Adipose tissue (tissue), 3 donors: Measurements from ENCODE around the gene PLCH1. TPM values are rescaled to one million over a fixed set of nuclear protein-coding genes. Genes with fewer than 3 reads are reported as not detected.

Experiments used
- H3K27ac ChIP-seq: one replicate; pipeline ENCODE4 v1.5.1; 2013; ENCODE audit warnings: low read depth, low read length
- WGBS, 3 donors: extraction: QIAGEN DNeasy Blood & Tissue Kit; methylation state at CpG; one replicate each; pipeline ENCODE4 v1.1.7; 2013; 5-methylcytosine and 5-hydroxymethylcytosine counted together
- polyA plus RNA-seq, 3 donors: library from polyadenylated mRNA; stranded (reverse); fragments of 200-250 nt; gene quantifications; one replicate each; pipeline ENCODE4 v1.2.3, GENCODE V29; 2013
- donor health status: healthy with polysubstance abuse.
- donor health status: Bipolar disorder and iron deficiency.
- donor health status: healthy.

PLCH1 gene
- polyA plus RNA-seq, 3 donors: 0.13 to 1.1 TPM; not detected in 1

DNA sequence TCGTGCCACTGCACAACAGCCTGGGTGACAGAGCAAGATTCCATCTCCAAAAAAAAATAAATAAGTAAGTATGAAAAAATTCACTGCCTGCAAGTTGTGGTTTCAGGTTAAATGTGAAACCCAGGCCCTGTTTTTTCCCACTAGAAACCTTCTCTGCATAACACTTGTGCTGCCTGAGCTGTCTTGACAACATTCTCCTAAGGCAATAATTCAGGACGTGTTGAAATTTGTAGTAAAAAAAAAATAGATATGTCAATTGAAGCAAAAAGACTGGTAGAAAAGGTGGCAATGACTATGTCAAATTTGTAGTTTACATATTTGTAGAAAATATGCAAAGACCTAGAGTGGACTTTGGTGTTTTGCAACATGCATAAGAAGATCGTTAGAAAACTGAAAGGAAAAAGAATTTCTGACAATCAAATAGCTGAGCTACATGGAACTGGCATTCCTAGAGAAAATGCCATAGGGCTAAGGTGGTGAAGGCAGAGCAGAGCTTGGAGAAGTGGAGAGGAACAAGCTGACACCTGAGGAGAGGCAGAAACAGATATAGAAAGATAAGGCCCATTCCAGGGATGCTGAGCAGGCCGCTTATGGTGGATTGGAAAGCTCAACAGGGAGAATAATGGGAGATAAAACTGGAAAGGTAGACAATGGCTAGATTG, 150.2 kb downstream of the PLCH1 start:
- WGBS, 3 donors: 77 to 81% (median 81%) methylated on average over 4 of the region's 4 CpGs
- no peak overlapping the region for H3K27ac ChIP-seq

DNA sequence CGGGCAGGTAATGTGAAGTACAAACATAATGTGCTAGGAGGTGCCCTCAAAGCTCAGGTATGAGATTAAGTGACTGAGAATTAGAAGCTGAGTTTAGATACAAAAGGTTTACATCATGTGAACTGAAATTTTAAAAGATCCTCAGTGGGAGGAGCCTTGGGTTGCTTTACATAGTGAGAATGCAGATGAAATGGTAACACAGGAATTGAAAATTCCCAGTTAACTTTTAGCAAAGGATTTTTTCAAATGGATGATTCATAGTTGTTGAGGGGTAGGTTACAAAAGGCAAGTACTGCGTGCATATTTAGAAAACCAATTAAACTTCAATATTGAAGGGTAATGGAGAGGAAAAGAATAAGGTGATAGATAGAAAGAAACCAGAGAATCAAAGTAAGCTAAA, 157.3 kb downstream of the PLCH1 start:
- 87 to 98% (median 87%) methylated on average over 2 of the region's 2 CpGs for WGBS, 3 donors
- H3K27ac ChIP-seq: no peak overlapping the region

GRCh38 chr3:155585384-155585783, 159.5 kb downstream of the PLCH1 start:
- no peak overlapping the region for H3K27ac ChIP-seq

DNA sequence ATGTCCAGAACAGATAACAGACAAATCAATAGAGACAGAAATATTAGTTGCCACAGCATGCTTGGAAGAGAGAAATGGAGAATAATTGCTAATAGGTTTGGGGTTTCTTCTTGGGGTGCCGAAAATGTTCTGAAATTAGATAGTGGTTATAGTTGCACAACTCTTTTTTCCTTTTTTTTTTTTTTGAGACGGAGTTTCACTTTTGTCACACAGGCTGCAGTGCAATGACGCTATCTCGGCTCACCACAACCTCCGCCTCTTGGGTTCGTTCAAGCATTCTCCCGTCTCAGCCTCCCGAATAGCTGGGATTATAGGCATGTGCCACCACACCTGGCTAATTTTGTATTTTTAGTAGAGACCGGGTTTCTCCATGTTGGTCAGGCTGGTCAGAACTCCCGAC, 163.3 kb downstream of the PLCH1 start:
- no peak overlapping the region for H3K27ac ChIP-seq
- WGBS, 3 donors: 52 to 85% (median 68%) methylated on average over 10 of the region's 10 CpGs

More at GRCh38 chr3:155585384-155585783, 159.5 kb downstream of the PLCH1 start:
- 93 to 99% (median 97%) methylated on average over 2 of the region's 2 CpGs for WGBS, 3 donors

DNA sequence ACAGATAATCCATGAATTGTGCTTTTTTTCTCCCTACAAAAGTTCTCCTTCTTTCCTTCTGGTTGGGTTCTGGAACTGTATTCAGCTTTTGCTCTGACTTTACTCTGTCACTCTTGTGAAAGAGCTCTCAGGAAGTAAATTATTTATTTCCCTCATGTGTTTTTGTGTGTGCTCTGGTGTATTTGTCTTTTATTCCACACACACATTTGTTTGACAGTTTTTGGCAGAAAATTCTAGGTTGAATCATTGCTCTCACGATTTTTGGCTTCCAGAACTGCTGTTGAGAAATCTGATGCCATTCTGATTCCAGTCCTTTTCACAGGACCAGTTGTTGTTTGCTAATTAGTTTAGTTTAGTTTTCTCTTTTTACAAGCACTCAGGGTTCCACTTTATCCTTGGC, 172.8 kb downstream of the PLCH1 start:
- 11 to 21% (median 13%) methylated on average over 1 of the region's 1 CpG for WGBS, 3 donors
- H3K27ac ChIP-seq: no peak overlapping the region

DNA sequence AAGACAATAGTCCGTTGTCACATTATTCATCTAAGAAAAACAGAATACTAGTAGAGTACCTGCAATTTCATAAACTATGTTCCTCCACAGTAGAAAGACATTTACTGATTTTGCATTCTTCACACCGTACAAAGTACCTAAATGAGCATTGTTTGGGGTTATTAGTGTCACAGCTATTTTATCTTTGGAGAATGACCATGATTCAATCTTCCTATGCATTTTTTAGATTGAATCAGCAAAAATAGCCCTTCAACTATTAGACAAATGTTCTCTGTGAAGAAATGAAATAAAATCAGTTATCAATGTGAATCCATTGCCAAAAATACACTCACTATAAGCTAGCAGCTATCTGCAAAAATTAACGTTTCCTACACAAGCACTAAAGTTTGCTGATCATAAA, 176.6 kb downstream of the PLCH1 start:
- 85 to 90% (median 89%) methylated on average over 3 of the region's 3 CpGs for WGBS, 3 donors
- H3K27ac ChIP-seq: no peak overlapping the region

DNA sequence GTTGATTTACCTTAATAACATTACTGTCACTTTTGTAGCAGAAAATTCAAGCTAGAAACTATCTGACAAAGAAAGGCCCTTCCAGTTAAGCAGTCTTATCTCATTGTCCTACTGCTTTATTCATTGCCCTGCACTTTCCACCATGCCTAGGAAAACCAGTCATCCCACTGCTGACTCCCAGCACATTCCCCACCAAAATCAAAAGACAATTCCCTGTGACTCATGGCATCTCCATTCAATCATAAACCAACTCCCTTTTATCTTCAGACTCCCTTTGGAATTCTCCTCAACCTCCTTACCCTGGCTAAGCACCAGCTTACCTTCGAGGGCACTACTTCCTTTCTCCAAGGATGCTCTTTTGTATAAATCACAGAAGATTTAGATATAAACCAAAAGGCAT, 184.3 kb downstream of the PLCH1 start:
- no peak overlapping the region for H3K27ac ChIP-seq
- WGBS, 3 donors: 67 to 73% (median 72%) methylated on average over 1 of the region's 1 CpG

GRCh38 chr3:155560135-155560534, 184.7 kb downstream of the PLCH1 start:
- WGBS, 3 donors: 71 to 86% (median 81%) methylated on average over 1 of the region's 1 CpG
- H3K27ac ChIP-seq: no peak overlapping the region

DNA sequence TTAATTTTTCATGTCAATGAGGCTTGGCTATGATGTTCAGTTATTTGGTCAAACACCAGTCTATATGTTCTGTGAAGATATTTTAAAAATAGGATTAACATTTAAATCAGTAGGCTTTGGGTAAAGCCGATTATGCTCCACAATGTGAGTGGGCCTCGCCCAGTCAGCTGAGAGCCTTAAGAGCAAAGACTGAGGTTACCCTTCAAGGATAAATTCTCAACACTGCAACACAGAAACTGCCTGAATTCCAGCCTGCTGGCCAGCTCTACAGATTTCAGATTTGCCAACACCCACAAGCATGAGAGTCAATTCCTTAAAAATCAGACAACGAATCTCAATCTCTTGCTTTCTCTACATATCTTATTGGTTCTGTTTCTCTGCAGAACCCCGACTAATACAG, 188.3 kb downstream of the PLCH1 start:
- no peak overlapping the region for H3K27ac ChIP-seq
- 79 to 83% (median 81%) methylated on average over 4 of the region's 4 CpGs for WGBS, 3 donors

GRCh38 chr3:155555479-155556060, 189.3 kb downstream of the PLCH1 start:
- H3K27ac ChIP-seq: no peak overlapping the region
- 43 to 68% (median 62%) methylated on average over 2 of the region's 2 CpGs for WGBS, 3 donors

GRCh38 chr3:155554777-155555451, 190.0 kb downstream of the PLCH1 start:
- WGBS, 3 donors: 13 to 42% (median 36%) methylated on average over 4 of the region's 4 CpGs

GRCh38 chr3:155553780-155554179, 191.1 kb downstream of the PLCH1 start:
- 43 to 72% (median 52%) methylated on average over 4 of the region's 4 CpGs for WGBS, 3 donors
- H3K27ac ChIP-seq: no peak overlapping the region

More at GRCh38 chr3:155554777-155555451, 190.0 kb downstream of the PLCH1 start:
- H3K27ac ChIP-seq: no peak overlapping the region

GRCh38 chr3:155553326-155553725, 191.5 kb downstream of the PLCH1 start:
- WGBS, 3 donors: 76 to 78% (median 78%) methylated on average over 4 of the region's 4 CpGs
- H3K27ac ChIP-seq: no peak overlapping the region

DNA sequence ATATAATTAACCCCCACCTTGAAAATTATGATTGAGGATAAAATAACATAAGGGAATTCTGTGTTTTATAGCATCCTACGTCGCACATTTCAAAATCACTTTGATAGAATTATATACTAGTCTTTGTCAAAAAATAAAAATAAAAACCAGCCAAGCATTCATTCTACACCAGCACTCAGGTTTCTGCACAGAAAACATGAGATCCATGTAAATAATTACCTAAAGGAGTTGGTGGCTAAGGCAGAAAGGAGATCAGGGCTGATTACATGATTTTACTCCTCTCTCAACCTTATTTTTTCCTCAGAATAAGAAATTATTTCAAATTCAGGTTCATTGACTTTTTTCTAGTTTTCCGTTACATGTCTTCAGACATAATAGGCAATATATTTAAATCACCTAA, 194.5 kb downstream of the PLCH1 start:
- 95 to 99% (median 99%) methylated on average over 3 of the region's 3 CpGs for WGBS, 3 donors
- no peak overlapping the region for H3K27ac ChIP-seq

DNA sequence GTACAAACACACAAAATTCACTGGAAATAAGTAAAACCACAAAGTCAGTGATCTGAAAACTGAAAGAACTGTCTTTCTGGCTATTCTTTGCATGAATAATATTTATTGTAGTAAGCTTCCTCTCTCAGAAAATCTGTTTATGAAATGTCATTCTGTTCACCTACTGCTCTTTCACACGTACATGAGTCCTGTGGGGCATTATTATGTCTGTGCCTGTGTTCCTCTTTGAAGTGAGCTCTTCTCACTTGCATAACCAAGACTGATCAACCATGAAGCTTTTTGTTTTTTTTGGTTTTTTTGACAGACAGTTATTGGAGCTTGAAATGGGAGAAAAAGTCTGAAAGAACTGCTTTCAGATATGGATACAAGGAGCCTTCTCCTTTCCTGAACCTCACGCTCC, 195.8 kb downstream of the PLCH1 start:
- 48 to 89% (median 63%) methylated on average over 2 of the region's 2 CpGs for WGBS, 3 donors
- no peak overlapping the region for H3K27ac ChIP-seq

DNA sequence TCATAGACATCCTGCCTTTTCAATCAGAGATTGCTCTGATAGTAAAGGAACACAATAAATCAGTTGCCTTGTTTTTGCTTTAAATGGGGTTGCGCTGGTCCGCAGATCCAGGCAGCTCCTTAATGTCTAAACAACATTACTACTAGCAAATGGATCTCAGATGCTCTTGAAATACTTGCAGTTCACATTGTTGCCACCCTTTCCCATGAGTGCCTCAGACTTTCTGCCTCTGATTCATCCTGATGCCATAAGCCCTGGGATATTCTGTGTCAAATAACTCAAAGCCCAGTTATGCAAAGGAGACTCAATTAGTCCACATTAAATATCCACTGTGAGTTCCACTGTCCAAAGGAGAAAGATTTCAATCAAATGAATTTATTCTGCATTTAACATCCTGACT, 196.7 kb downstream of the PLCH1 start:
- no peak overlapping the region for H3K27ac ChIP-seq

GRCh38 chr3:155535098-155535497, 209.8 kb downstream of the PLCH1 start:
- H3K27ac ChIP-seq: no peak overlapping the region
- 89 to 90% (median 89%) methylated on average over 3 of the region's 3 CpGs for WGBS, 3 donors

More for the DNA sequence above, 196.7 kb downstream of the PLCH1 start:
- WGBS, 3 donors: 87 to 94% (median 92%) methylated on average over 2 of the region's 2 CpGs

DNA sequence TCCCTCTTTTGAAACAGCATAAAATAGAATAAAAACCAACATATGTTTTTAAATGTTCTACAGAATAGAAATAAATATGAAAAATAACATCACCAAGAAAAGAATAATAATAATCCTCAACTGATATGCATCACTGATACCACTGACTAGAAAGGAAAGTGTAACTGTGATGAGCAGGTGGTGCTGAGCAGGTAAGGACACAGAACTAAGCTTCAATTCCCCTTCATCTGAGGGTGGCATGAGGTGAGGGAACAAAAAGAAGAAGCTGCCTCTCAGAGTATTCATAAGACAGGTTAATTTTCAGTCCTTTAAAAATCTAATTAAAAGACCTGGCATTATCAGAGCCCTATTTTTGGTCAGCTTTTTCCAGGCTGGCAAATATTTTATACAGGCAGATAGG, 216.3 kb downstream of the PLCH1 start:
- H3K27ac ChIP-seq: no peak overlapping the region

DNA sequence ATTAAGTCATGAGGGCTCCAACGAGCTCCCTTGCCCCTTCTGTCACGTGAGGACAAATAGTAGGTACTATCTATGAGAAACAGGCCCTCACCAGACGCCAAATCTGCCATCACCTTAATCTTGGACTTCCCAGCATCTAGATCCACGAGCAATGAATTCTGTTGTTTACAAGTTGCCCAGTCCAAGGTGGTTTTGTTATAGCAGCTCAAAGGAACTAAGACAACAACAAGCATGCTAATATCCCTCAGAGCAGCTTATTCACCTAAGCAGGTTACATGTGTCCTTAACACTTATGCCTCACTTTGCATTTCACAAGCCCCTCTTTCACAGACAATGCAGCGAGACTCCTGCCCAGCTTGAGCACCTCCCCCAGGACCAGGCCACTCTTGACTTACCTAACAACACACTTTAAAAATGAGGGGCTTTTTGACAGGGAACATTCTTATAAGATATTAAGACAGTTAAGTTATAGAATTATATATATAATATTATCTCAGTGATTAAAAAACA, 219.5 kb downstream of the PLCH1 start:
- WGBS, 3 donors: 86 to 90% (median 89%) methylated on average over 5 of the region's 5 CpGs
- H3K27ac ChIP-seq: no peak overlapping the region
